Measurements from ENCODE around the gene GPHA2. TPM values are rescaled to one million over a fixed set of nuclear protein-coding genes. Genes with fewer than 3 reads are reported as not detected.

Gene GPHA2
- total RNA-seq, 1 donor from 2014 or later = not detected

DNA sequence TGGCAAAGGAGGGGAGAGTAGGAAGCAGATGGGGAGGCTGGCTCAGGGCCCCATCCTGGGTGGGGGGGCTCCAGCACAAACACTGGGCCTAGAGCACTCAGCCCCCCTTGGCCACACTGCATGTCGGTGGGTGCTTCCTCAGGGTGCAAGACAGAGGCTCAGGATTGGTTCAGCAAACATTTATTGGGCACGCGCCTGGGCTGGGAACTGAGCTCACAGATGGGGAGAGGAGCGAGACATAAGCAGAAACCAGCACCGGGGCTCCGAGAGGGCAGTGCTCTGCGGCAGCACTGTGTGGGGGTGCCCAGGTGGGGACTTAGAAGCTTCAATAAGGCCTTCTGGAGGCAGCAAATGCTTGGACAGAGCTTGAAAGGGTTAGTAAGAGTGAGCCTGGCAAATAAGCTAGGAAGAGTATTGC is 45.2 kb downstream of the GPHA2 start:
- H3F3A ChIP-seq (ENCODE audit: low read depth) = peaks cover 3% of the 10 kb centered on the region
- no peak overlapping the region for H3K27ac ChIP-seq
- H3K9me3 ChIP-seq (ENCODE audit: low read depth) = no peaks in the 10 kb centered on the region
- H3K9ac ChIP-seq = no peak overlapping the region
- Mint-ChIP-seq H3K4me3 (no peak overlapping the region), H3K9me3 (no peaks in the 10 kb centered on the region), H3K27me3 (ENCODE audit: insufficient read depth, low read depth) (peaks cover 5% of the 10 kb centered on the region), H3K36me3 (no peaks in the 10 kb centered on the region), H3K27ac (peak overlapping the region; percentile 50), H3K4me1 (peaks cover 12% of the 10 kb centered on the region)
- H3K36me3 ChIP-seq = no peaks in the 10 kb centered on the region
- H3K4me3 ChIP-seq = no peak overlapping the region
- peaks cover 5% of the 10 kb centered on the region for H4K20me1 ChIP-seq (ENCODE audit: low read depth)
- no peaks in the 10 kb centered on the region for H3K79me2 ChIP-seq (ENCODE audit: low read depth)
- no peak overlapping the region for H2AFZ ChIP-seq (replicated peaks)
- no peak for TF ChIP-seq EZH2phosphoT487 (IDR thresholded peaks at IDR 0.05)
- no peak for TF ChIP-seq EZH2 (IDR thresholded peaks at IDR 0.05)
- TF ChIP-seq, protein P1, sequence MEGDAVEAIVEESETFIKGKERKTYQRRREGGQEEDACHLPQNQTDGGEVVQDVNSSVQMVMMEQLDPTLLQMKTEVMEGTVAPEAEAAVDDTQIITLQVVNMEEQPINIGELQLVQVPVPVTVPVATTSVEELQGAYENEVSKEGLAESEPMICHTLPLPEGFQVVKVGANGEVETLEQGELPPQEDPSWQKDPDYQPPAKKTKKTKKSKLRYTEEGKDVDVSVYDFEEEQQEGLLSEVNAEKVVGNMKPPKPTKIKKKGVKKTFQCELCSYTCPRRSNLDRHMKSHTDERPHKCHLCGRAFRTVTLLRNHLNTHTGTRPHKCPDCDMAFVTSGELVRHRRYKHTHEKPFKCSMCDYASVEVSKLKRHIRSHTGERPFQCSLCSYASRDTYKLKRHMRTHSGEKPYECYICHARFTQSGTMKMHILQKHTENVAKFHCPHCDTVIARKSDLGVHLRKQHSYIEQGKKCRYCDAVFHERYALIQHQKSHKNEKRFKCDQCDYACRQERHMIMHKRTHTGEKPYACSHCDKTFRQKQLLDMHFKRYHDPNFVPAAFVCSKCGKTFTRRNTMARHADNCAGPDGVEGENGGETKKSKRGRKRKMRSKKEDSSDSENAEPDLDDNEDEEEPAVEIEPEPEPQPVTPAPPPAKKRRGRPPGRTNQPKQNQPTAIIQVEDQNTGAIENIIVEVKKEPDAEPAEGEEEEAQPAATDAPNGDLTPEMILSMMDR (IDR thresholded peaks at IDR 0.05) = no peak
- H3K4me2 ChIP-seq = no peak overlapping the region
- peaks cover 12% of the 10 kb centered on the region for H3K4me1 ChIP-seq
- no peaks in the 10 kb centered on the region for H3K27me3 ChIP-seq
- no peak for DNase-seq (ENCODE audit: low spot score)

DNA sequence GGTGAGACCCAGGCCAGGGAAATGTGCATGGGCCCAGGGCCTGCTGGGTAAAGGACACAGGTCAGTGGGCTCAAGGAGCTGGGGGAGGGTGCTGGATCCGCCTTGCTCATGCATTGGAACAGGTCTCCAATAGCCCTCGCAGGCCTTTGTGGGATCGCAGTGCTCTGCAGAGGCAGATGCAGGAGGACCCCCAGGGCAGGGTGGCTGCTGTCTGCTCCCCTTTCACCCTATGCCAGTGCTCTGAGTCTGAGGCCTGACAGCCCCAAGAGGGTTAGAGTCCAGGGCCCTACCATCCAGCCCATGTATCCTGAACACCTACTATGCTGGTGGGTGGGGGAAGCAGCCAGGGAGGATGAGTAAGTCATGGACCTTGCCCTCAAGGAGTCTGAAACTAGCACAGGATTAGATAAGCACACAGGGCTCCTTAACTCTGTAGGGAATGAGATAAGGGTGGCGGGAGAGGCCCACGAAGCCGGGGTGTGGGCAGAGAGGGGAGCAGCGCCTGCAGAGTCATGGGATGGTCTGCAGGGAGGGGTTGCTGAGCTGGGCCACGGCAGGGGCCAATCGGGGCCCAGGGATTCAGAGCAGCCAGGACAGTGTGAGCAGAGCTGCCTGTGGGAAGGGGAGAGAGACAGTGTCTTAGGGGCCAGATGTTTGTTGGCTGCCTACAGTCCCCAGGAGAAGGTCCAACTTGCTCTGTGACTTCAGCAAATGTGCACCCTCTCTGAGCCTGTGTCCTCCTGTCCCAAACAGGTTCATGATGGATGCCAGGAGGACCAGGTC is 46.8 kb downstream of the GPHA2 start:
- H3K36me3 ChIP-seq = no peaks in the 10 kb centered on the region
- H3K9me3 ChIP-seq (ENCODE audit: low read depth) = no peaks in the 10 kb centered on the region
- no peak overlapping the region for H3K9ac ChIP-seq
- Mint-ChIP-seq H3K4me3 (no peak overlapping the region), H3K36me3 (no peaks in the 10 kb centered on the region), H3K4me1 (peaks cover 12% of the 10 kb centered on the region), H3K27ac (peak overlapping the region; percentile 76), H3K27me3 (ENCODE audit: insufficient read depth, low read depth) (peaks cover 8% of the 10 kb centered on the region), H3K9me3 (no peaks in the 10 kb centered on the region)
- peaks cover 3% of the 10 kb centered on the region for H3F3A ChIP-seq (ENCODE audit: low read depth)
- H3K79me2 ChIP-seq (ENCODE audit: low read depth) = no peaks in the 10 kb centered on the region
- peaks cover 12% of the 10 kb centered on the region for H3K4me1 ChIP-seq
- no peak overlapping the region for H3K27ac ChIP-seq
- DNase-seq (ENCODE audit: low spot score) = no peak
- H3K4me2 ChIP-seq = peak overlapping the region; percentile 74
- H3K4me3 ChIP-seq = no peak overlapping the region
- TF ChIP-seq EZH2 (IDR thresholded peaks at IDR 0.05) (no peak), EZH2phosphoT487 (IDR thresholded peaks at IDR 0.05) (no peak)
- TF ChIP-seq, protein P1 (IDR thresholded peaks at IDR 0.05) = no peak
- peak overlapping the region; percentile 97 for H2AFZ ChIP-seq (replicated peaks)
- no peaks in the 10 kb centered on the region for H3K27me3 ChIP-seq
- H4K20me1 ChIP-seq (ENCODE audit: low read depth) = no peaks in the 10 kb centered on the region

DNA sequence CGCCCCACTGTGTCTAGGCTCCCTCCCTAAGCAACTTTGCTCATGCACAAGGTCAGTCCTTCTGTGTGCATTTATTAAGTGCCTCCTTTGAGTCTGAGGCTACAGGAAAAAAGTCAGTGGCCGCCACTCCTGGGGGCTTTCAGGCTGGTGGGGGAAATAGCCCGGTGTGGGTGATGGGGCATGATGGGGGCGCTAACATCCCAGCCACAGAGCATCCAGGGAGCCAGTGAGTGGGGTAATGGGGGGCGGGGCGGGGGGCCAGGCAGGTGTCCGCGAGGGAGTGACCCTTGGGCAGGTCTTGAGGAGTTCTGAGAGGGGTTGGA is 47.3 kb downstream of the GPHA2 start:
- Histone ChIP-seq H3K4me3 (no peak overlapping the region), H3K4me1 (peaks cover 12% of the 10 kb centered on the region), H2AFZ (replicated peaks) (peak overlapping the region; percentile 97), H3F3A (ENCODE audit: low read depth) (peaks cover 3% of the 10 kb centered on the region), H4K20me1 (ENCODE audit: low read depth) (no peaks in the 10 kb centered on the region), H3K27me3 (no peaks in the 10 kb centered on the region), H3K27ac (no peak overlapping the region), H3K9ac (no peak overlapping the region), H3K9me3 (ENCODE audit: low read depth) (no peaks in the 10 kb centered on the region), H3K79me2 (ENCODE audit: low read depth) (no peaks in the 10 kb centered on the region), H3K4me2 (peak overlapping the region; percentile 74), H3K36me3 (no peaks in the 10 kb centered on the region)
- TF ChIP-seq EZH2phosphoT487 (IDR thresholded peaks at IDR 0.05) (no peak), EZH2 (IDR thresholded peaks at IDR 0.05) (no peak)
- TF ChIP-seq, protein P1 (IDR thresholded peaks at IDR 0.05) = no peak
- H3K36me3 Mint-ChIP-seq = no peaks in the 10 kb centered on the region
- H3K4me3 Mint-ChIP-seq = no peak overlapping the region
- no peaks in the 10 kb centered on the region for H3K9me3 Mint-ChIP-seq
- no peak for DNase-seq (ENCODE audit: low spot score)
- peaks cover 12% of the 10 kb centered on the region for H3K4me1 Mint-ChIP-seq
- H3K27me3 Mint-ChIP-seq (ENCODE audit: insufficient read depth, low read depth) = peaks cover 9% of the 10 kb centered on the region
- peak overlapping the region; percentile 97 for H3K27ac Mint-ChIP-seq

Data from neural progenitor cell (in vitro differentiated cells).